D721Med (cell line): ENCODE measurements around the gene MTRFR.
"Not testable (repeated sequence)": the region's sequence is repeated elsewhere in the genome, so short reads cannot be mapped to it uniquely, and the experiment has no call there.

Experiments
- DNase-seq: peaks from one replicate; pipeline ENCODE4 v3.0.0; 2011; ENCODE audit warnings: low spot score; ENCODE audit not compliant: insufficient read length
- FAIRE-seq: peaks from 2 replicates; lab custom pipeline; 2011; peaks lifted over from hg19 to GRCh38; lab: Jason Lieb, UNC
- CTCF ChIP-seq: IDR thresholded peaks from 2 replicates; pipeline ENCODE4 v1.5.1; 2012; ENCODE audit warnings: mild to moderate bottlenecking, control low read depth; ENCODE audit not compliant: insufficient read depth; ENCODE audit errors: missing control alignments

The MTRFR gene

DNA sequence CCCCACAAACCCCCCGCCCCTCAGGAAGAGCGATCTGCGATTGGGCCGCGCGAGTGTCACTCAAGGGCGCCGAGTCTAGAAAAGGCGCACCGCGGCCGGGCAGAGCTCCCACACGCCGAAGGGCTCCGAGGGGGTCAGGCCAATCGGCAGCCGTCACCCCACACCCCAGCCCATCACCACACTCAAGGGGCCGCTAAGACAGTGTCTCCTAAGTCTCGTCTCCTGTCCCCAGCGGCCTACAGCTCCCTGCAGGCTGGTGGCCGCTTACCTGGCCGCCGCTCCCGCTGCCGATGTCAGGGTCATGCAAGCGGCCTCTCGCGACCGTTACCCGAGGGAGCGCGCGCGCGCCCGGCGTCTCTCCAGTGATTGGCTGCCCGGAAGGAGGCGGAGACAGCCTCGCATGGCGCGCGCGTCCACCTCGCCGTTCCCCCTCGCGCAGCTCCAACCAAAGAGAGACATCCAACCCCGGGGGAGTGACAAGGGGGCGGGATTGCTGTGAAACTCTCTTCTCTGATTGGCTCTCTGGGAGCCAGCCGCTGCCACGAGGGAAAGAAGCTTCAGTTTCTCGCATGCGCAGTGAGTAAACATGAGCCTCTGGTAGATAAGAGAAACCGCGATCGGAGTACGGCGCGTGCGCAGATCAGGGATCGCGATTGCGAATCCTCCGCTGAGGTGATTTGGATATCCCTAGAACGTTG is at the start of gene MTRFR, which contains the start of gene MPHOSPH9:
Gene MTRFR (plus strand): TSS at position 630 of the 698 bp plus-strand sequence. CDS start 20,239 bp downstream, outside the sequence.
Gene MPHOSPH9 (minus strand): TSS at position 335 of the 698 bp plus-strand sequence. CDS start 2,777 bp downstream, outside the sequence.
- FAIRE-seq (peak; percentile 21), DNase-seq (peak; percentile 65)
- no peak for TF ChIP-seq CTCF

DNA sequence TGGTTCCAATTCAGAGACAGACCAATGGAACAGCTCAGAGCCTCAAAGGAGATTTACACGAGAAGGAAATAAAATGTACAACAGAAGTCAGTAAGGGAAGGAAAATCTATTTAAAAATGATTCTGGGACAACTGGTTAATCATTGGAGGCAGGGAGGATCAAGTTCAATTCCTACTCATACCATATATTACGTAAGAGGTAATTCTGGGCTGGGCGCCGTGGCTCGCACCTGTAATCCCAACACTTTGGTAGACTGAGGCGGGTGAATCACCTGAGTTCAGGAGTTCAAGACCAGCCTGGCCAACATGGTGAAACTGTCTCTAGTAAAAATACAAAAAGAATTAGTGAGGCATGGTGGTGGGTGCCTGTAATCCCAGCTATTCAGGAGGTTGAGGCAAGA is 45.6 kb upstream of the MTRFR start:
- TF ChIP-seq CTCF: no peak
- no peak for FAIRE-seq
- no peak for DNase-seq

GRCh38 chr12:123199936-123200335 is 33.3 kb upstream of the MTRFR start:
- no peak for TF ChIP-seq CTCF
- FAIRE-seq: no peak
- DNase-seq: no peak

- TF ChIP-seq CTCF: no peak
- DNase-seq (no peak), FAIRE-seq (no peak)
Observed at GRCh38 chr12:123200414-123200813, 32.8 kb upstream of the MTRFR start.

DNA sequence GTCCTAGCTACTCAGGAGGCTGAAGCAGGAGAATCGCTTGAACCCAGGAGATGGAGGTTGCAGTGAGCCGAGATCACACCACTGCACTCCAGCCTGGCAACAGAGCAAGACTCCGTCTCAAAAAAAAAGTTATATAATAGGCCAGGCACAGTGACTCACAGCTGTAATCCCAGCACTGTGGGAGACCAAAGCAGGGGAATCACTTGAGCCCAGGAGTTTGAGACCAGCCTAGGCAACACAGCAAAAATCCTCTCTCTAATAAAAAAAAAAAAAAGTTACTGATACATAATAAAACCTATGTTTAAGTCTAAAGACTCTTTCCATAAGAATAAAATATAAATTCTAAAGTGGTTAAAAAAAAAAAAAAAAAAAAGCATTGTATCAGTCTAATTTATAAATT is 26.4 kb upstream of the MTRFR start:
- not testable (repeated sequence) for DNase-seq, FAIRE-seq

DNA sequence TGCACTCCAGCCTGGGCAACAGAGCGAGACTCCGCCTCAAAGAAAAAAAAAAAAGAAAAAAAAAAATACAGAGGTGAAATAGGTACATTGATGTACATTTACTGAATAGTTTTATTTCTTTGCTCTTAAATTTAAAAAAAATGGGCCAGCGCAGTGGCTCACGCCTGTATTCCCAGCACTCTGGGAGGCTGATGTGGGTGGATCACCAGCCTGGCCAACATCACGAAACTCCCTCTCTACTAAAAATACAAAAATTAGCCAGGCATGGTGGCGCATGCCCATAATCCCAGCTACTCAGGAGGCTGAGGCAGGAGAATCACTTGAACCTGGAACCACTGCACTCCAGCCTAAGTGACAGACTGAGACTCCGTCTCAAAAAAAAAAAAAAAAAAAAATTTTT is 25.4 kb upstream of the MTRFR start:
- not testable (repeated sequence) for DNase-seq, FAIRE-seq

GRCh38 chr12:123223241-123223668 is 10.0 kb upstream of the MTRFR start:
- no peak for DNase-seq
- no peak for FAIRE-seq
- TF ChIP-seq CTCF: no peak

DNA sequence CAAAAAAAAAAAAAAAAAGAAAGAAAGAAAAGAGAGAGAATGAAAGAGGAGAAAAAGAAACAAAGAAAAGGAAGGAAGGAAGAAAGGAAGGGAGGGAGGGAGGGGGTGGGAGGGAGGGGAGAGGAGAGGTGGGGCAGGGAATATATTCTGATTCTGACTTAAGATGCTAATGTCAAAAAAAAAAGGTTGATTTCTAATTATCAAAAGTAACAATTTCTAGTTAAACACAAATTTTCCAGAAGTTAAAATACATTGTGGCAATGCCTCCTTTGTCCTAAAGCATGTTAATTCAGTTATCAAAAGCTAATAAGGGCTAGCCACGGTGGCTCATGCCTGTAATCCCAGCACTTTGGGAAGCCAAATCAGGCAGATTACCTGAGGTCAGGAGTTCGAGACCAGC is 7.8 kb upstream of the MTRFR start:
- no peak for FAIRE-seq
- no peak for TF ChIP-seq CTCF

More for the DNA sequence above, 7.8 kb upstream of the MTRFR start:
- no peak for DNase-seq
